ENCODE measurements around the gene JPT2. TPM values are rescaled to one million over a fixed set of nuclear protein-coding genes. Genes with fewer than 3 reads are reported as not detected.

JPT2 gene
- total and polyA plus RNA-seq, 4 donors = 24.4 to 45.8 (median 39.1) TPM

DNA sequence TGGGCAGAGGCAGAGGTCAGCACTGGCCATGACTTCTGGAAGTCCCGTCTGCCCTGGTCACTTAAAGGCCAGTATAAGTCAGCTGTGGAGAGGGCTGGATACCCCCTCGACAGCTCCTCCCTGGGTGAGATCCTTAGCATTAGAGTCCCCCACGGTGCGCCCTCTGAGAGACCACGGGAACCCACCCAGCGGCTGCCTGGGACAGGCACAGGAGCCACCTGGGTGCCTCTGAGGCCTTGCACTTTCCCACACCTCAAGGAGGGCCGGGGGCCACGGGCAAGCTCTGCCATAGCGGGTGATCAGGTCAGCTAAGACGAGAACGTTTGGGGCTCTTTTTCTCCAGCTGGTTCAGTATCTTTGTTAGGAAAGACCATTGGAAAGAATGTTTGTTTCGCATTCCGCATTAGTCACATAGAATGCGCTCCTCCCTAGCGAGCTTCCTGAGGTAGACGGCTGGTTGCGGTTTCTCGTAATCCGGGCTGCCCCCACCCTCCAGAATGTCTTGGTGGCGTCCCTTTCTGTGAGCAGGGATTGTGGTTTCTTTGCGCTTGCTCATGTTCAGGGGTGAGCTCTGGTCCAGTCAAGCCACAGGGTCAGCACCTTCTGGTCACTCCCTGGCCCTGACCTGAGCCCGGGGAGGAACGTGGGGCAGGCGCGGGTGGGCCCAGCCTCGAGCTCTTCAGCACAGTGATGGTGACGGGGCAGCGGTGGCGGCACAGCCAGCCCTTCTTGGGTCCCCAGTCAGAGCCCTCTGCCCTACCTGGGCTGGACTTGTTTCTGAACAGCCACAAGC, 68.0 kb downstream of the JPT2 start:
- H3K4me3 ChIP-seq (ENCODE audit: low read depth, low read length) = no peak overlapping the region
- peaks cover 99% of the 10 kb centered on the region for H3K36me3 ChIP-seq (ENCODE audit: control insufficient read depth, insufficient read depth, low read length)

DNA sequence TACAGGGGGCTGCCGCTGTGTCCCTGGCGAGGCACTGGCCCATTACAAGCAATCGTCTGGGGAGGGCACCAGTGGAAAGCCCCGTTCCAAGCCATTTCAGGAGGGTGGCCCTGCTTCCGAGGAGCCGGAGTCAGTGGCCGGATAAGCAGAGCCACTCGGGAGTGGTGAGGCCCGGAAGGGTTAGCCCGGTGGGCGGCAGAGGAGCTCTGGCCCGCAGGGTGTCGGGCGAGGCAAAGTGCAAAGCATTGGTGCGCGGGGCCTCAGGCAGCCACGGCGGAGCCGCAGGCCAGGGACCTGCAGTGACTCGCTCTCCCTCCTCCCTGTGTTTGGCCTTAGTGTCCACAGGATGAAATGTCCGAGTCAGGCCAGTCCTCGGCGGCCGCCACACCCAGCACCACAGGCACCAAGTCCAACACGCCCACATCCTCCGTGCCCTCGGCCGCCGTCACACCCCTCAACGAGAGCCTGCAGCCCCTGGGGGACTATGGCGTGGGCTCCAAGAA, 68.7 kb downstream of the JPT2 start:
- no peaks in the 10 kb centered on the region for H3K4me1 ChIP-seq (ENCODE audit: control insufficient read depth, insufficient read depth, low read length)
- H3K27me3 ChIP-seq (ENCODE audit: control insufficient read depth, insufficient read depth, low read length) = no peaks in the 10 kb centered on the region
- H3K9me3 ChIP-seq (ENCODE audit: control insufficient read depth, insufficient read depth, low read length) = no peaks in the 10 kb centered on the region
- H3K36me3 ChIP-seq (ENCODE audit: control insufficient read depth, insufficient read depth, low read length) = peaks cover 99% of the 10 kb centered on the region
- no peak overlapping the region for H3K27ac ChIP-seq (ENCODE audit: low read depth, low read length)
- H3K4me3 ChIP-seq (ENCODE audit: low read depth, low read length) = no peak overlapping the region
- WGBS (ENCODE audit: insufficient coverage) = 95% methylated on average over 31 of the region's 31 CpGs
- no peak for DNase-seq (ENCODE audit: low read depth in 4 of 6, low spot score in 6 of 6)

More for the DNA sequence above, 68.0 kb downstream of the JPT2 start:
- H3K9me3 ChIP-seq (ENCODE audit: control insufficient read depth, insufficient read depth, low read length) = no peaks in the 10 kb centered on the region
- no peaks in the 10 kb centered on the region for H3K4me1 ChIP-seq (ENCODE audit: control insufficient read depth, insufficient read depth, low read length)
- no peak for DNase-seq (ENCODE audit: low read depth in 4 of 6, low spot score in 6 of 6)
- WGBS (ENCODE audit: insufficient coverage) = 90% methylated on average over 29 of the region's 29 CpGs
- no peak overlapping the region for H3K27ac ChIP-seq (ENCODE audit: low read depth, low read length)
- no peaks in the 10 kb centered on the region for H3K27me3 ChIP-seq (ENCODE audit: control insufficient read depth, insufficient read depth, low read length)

DNA sequence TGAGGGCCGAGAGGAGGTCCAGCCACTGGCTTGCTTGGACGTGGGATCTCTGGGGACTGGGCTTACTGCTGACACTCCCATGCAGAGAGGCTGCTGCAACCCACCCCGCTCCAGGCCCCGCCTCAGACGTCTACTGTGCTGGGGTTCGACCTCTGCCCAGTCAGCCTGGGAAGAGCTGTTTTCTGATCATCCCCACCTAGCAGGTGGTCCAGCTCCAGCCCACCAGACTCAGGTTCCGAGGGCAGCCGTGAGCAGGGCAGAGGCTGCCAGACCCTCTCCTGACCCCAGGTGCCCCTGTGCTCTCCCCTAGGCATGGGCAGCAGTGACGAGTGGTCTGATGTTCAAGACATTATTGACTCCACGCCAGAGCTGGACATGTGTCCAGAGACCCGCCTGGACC, 69.9 kb downstream of the JPT2 start:
- 91% methylated on average over 10 of the region's 11 CpGs for WGBS (ENCODE audit: insufficient coverage)
- H3K27me3 ChIP-seq (ENCODE audit: control insufficient read depth, insufficient read depth, low read length) = no peaks in the 10 kb centered on the region
- no peak overlapping the region for H3K4me3 ChIP-seq (ENCODE audit: low read depth, low read length)
- H3K4me1 ChIP-seq (ENCODE audit: control insufficient read depth, insufficient read depth, low read length) = no peaks in the 10 kb centered on the region
- H3K27ac ChIP-seq (ENCODE audit: low read depth, low read length) = no peak overlapping the region
- no peak for DNase-seq (ENCODE audit: low read depth in 4 of 6, low spot score in 6 of 6)
- no peaks in the 10 kb centered on the region for H3K9me3 ChIP-seq (ENCODE audit: control insufficient read depth, insufficient read depth, low read length)
- peaks cover 99% of the 10 kb centered on the region for H3K36me3 ChIP-seq (ENCODE audit: control insufficient read depth, insufficient read depth, low read length)

DNA sequence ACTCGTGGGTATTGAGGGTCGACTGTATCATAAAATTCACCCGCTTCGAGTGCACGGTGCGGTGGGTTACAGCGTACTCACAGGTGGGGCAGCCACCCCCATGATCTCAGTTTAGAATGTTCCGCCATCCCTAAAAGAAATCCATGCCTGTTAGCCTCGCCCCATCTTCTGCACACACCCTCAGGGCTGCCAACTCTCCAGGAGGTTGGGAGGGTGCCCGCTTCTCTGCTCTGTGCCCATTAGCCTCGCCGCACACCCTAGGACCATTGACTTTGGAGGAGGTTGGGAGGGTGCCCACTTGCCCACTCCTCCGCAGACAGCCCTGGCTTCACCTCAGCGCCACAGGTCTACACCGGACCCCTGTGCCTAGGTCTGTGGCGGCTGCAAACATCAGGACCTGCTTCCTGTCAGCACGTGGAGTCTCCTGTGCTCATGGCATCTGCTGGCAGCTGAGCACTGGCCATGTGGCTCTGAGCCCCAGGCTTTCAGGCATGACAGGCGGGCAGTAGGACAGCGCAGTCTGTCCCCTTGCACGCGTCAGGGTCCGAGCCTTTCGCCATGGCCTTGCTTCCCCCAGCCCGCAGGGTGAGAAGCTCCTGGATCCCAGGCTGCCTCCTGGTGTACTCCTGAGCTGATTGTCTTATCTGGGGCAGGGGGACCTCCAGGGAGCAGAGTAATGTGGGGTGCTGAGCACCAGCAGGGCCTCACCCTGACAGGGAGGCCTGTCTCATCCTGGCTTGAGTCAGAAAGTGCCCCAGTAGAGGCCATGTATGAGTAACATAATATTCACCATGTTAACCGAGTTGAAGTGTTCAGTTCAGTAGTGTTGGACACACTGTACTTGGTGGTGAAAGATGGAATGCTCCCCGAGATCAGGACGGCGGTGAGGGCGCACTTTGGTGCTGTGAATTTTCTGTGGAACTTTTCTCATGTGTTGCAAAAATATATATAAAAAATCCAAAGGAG, 71.4 kb downstream of the JPT2 start:
- no peaks in the 10 kb centered on the region for H3K9me3 ChIP-seq (ENCODE audit: control insufficient read depth, insufficient read depth, low read length)
- H3K36me3 ChIP-seq (ENCODE audit: control insufficient read depth, insufficient read depth, low read length) = peaks cover 99% of the 10 kb centered on the region
- H3K4me1 ChIP-seq (ENCODE audit: control insufficient read depth, insufficient read depth, low read length) = no peaks in the 10 kb centered on the region
- no peak overlapping the region for H3K4me3 ChIP-seq (ENCODE audit: low read depth, low read length)
- 97% methylated on average over 20 of the region's 29 CpGs for WGBS (ENCODE audit: insufficient coverage)
- H3K27ac ChIP-seq (ENCODE audit: low read depth, low read length) = no peak overlapping the region
- no peaks in the 10 kb centered on the region for H3K27me3 ChIP-seq (ENCODE audit: control insufficient read depth, insufficient read depth, low read length)
- DNase-seq (ENCODE audit: low read depth in 4 of 6, low spot score in 6 of 6) = no peak

Small RNAs within 50 kb of the gene (small RNA-seq; reads per million reads assigned to genes)
- 0.24 reads per million, percentile 16 among the genes with 10 or more reads in this experiment for gene MIR3177 (ENCODE audit: low replicate concordance)

Other genes with a start within 250 kb of the JPT2 start
- gene PERCC1, start 247.2 kb upstream of the JPT2 start, total RNA-seq = not detected
- gene PERCC1, start 247.2 kb upstream of the JPT2 start, polyA plus RNA-seq (ENCODE audit: insufficient read length in 2 of 2) = under 1 TPM in 1 of 2 donors, not detected in 1; 0.35 TPM
- 1 to 10 TPM in 1 of 2 donors, under 1 TPM in 1; 0.59 to 2.2 TPM for gene CCDC154, start 233.7 kb upstream of the JPT2 start, total RNA-seq
- gene CCDC154, start 233.7 kb upstream of the JPT2 start, polyA plus RNA-seq (ENCODE audit: insufficient read length in 2 of 2) = 1 to 10 TPM; 2.5 to 3.9 TPM
- gene CLCN7, start 203.3 kb upstream of the JPT2 start, total RNA-seq = 10 to 100 TPM; 43.8 to 50.5 TPM
- gene CLCN7, start 203.3 kb upstream of the JPT2 start, polyA plus RNA-seq (ENCODE audit: insufficient read length in 2 of 2) = 10 to 100 TPM; 65.7 to 75.6 TPM
- under 1 TPM in 1 of 2 donors, not detected in 1; 0.11 TPM for gene PTX4, start 189.3 kb upstream of the JPT2 start, total RNA-seq
- gene PTX4, start 189.3 kb upstream of the JPT2 start, polyA plus RNA-seq (ENCODE audit: insufficient read length in 2 of 2) = under 1 TPM in 1 of 2 donors, not detected in 1; 0.14 TPM
- gene TELO2, start 184.9 kb upstream of the JPT2 start, total RNA-seq = 10 to 100 TPM; 16.9 to 20.5 TPM
- 10 to 100 TPM; 55.2 to 65.6 TPM for gene TELO2, start 184.9 kb upstream of the JPT2 start, polyA plus RNA-seq (ENCODE audit: insufficient read length in 2 of 2)
- 10 to 100 TPM in 1 of 2 donors, 1 to 10 TPM in 1; 3.0 to 18.8 TPM for gene TMEM204, start 144.6 kb upstream of the JPT2 start, total RNA-seq
- 10 to 100 TPM in 1 of 2 donors, 1 to 10 TPM in 1; 8.3 to 10.2 TPM for gene TMEM204, start 144.6 kb upstream of the JPT2 start, polyA plus RNA-seq (ENCODE audit: insufficient read length in 2 of 2)
- gene IFT140, start 66.2 kb upstream of the JPT2 start, total RNA-seq = 10 to 100 TPM; 21.2 to 37.1 TPM
- 10 to 100 TPM; 32.9 to 41.6 TPM for gene IFT140, start 66.2 kb upstream of the JPT2 start, polyA plus RNA-seq (ENCODE audit: insufficient read length in 2 of 2)
- gene CRAMP1, start 65.9 kb upstream of the JPT2 start, total RNA-seq = 10 to 100 TPM in 1 of 2 donors, 1 to 10 TPM in 1; 7.9 to 16.4 TPM
- gene CRAMP1, start 65.9 kb upstream of the JPT2 start, polyA plus RNA-seq (ENCODE audit: insufficient read length in 2 of 2) = 10 to 100 TPM; 19.2 to 24.4 TPM
- 10 to 100 TPM; 53.3 to 72.6 TPM for gene MAPK8IP3, start 27.9 kb downstream of the JPT2 start, total RNA-seq
- gene MAPK8IP3, start 27.9 kb downstream of the JPT2 start, polyA plus RNA-seq (ENCODE audit: insufficient read length in 2 of 2) = 100 to 1,000 TPM; 113 to 137 TPM
- 10 to 100 TPM; 21.6 to 76.7 TPM for gene NME3, start 93.3 kb downstream of the JPT2 start, total RNA-seq
- 10 to 100 TPM; 83.2 to 86.2 TPM for gene NME3, start 93.3 kb downstream of the JPT2 start, polyA plus RNA-seq (ENCODE audit: insufficient read length in 2 of 2)
- 10 to 100 TPM in 1 of 2 donors, 1 to 10 TPM in 1; 6.5 to 15.0 TPM for gene EME2, start 94.5 kb downstream of the JPT2 start, total RNA-seq
- 10 to 100 TPM; 17.8 to 20.7 TPM for gene EME2, start 94.5 kb downstream of the JPT2 start, polyA plus RNA-seq (ENCODE audit: insufficient read length in 2 of 2)
- gene MRPS34, start 94.9 kb downstream of the JPT2 start, total RNA-seq = 10 to 100 TPM; 22.9 to 76.7 TPM
- 10 to 100 TPM; 80.8 to 86.5 TPM for gene MRPS34, start 94.9 kb downstream of the JPT2 start, polyA plus RNA-seq (ENCODE audit: insufficient read length in 2 of 2)
- gene SPSB3, start 104.3 kb downstream of the JPT2 start, total RNA-seq = 10 to 100 TPM; 25.8 to 55.5 TPM
- 10 to 100 TPM; 49.3 to 55.6 TPM for gene SPSB3, start 104.3 kb downstream of the JPT2 start, polyA plus RNA-seq (ENCODE audit: insufficient read length in 2 of 2)
- 10 to 100 TPM; 24.7 to 64.4 TPM for gene NUBP2, start 104.7 kb downstream of the JPT2 start, total RNA-seq
- gene NUBP2, start 104.7 kb downstream of the JPT2 start, polyA plus RNA-seq (ENCODE audit: insufficient read length in 2 of 2) = 10 to 100 TPM; 71.1 to 80.4 TPM
- gene IGFALS, start 115.4 kb downstream of the JPT2 start, total RNA-seq = under 1 TPM in 1 of 2 donors, not detected in 1; 0.39 TPM
- gene IGFALS, start 115.4 kb downstream of the JPT2 start, polyA plus RNA-seq (ENCODE audit: insufficient read length in 2 of 2) = 1 to 10 TPM in 1 of 2 donors, under 1 TPM in 1; 0.33 to 1.3 TPM
- gene HAGH, start 148.5 kb downstream of the JPT2 start, total RNA-seq = 10 to 100 TPM; 68.6 to 84.1 TPM
- gene HAGH, start 148.5 kb downstream of the JPT2 start, polyA plus RNA-seq (ENCODE audit: insufficient read length in 2 of 2) = 10 to 100 TPM; 97.6 to 99.3 TPM
- gene FAHD1, start 148.9 kb downstream of the JPT2 start, total RNA-seq = 10 to 100 TPM; 35.6 to 38.5 TPM
- 10 to 100 TPM; 29.8 to 39.0 TPM for gene FAHD1, start 148.9 kb downstream of the JPT2 start, polyA plus RNA-seq (ENCODE audit: insufficient read length in 2 of 2)
- 1 to 10 TPM in 1 of 2 donors, under 1 TPM in 1; 0.83 to 2.6 TPM for gene MEIOB, start 193.9 kb downstream of the JPT2 start, total RNA-seq
- gene MEIOB, start 193.9 kb downstream of the JPT2 start, polyA plus RNA-seq (ENCODE audit: insufficient read length in 2 of 2) = 1 to 10 TPM; 1.4 to 1.7 TPM
- not detected for gene HS3ST6, start 240.1 kb downstream of the JPT2 start, total RNA-seq
- not detected for gene HS3ST6, start 240.1 kb downstream of the JPT2 start, polyA plus RNA-seq (ENCODE audit: insufficient read length in 2 of 2)